HG02973 (cell line): ENCODE measurements around the gene CACNG5.
"Not testable (repeated sequence)": the region's sequence is repeated elsewhere in the genome, so short reads cannot be mapped to it uniquely, and the experiment has no call there.

Experiments used
- ATAC-seq: cut with Tn5 transposase; IDR thresholded peaks from one replicate; pipeline ENCODE4 v1.9.1; 2021; ENCODE audit warnings: moderate library complexity; ENCODE audit not compliant: unreplicated experiment

CACNG5 gene

DNA sequence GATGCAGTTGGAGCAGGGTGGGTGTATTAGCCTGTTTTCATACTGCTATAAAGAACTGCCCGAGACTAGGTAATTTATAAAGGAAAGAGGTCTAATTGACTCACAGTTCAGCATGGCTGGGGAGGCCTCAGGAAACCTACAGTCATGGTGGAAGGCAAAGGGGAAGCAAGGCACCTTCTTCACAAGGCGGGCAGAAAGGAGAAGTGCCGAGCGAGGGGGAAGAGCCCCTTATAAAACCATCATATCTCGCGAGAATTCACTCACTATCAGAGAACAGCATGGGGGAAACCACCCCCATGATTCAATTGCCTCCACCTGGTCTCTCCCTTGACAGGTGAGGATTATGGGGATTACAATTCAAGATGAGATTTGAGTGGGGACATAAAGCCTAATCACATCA, 68.4 kb downstream of the CACNG5 start:
- ATAC-seq = not testable (repeated sequence)

DNA sequence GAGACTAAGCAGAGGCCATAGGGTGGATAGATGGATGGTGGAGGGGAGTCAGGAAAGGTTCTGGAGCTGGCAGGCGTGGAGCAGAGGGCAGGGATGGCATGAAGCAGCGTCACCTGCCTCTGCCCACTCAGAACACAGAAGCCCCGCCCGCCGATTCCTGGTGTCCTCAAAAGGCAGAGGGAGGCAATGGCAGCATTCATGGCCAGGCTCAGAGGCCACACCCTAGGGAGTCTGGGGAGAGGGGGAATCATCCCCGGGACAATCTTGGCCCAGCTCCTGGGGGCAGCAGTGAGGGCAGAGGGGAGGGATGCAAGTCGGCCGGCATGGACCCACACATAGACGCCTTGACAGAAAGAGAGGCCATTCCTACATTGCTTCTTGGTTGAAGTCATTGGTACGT, 68.9 kb downstream of the CACNG5 start:
- no peak for ATAC-seq

DNA sequence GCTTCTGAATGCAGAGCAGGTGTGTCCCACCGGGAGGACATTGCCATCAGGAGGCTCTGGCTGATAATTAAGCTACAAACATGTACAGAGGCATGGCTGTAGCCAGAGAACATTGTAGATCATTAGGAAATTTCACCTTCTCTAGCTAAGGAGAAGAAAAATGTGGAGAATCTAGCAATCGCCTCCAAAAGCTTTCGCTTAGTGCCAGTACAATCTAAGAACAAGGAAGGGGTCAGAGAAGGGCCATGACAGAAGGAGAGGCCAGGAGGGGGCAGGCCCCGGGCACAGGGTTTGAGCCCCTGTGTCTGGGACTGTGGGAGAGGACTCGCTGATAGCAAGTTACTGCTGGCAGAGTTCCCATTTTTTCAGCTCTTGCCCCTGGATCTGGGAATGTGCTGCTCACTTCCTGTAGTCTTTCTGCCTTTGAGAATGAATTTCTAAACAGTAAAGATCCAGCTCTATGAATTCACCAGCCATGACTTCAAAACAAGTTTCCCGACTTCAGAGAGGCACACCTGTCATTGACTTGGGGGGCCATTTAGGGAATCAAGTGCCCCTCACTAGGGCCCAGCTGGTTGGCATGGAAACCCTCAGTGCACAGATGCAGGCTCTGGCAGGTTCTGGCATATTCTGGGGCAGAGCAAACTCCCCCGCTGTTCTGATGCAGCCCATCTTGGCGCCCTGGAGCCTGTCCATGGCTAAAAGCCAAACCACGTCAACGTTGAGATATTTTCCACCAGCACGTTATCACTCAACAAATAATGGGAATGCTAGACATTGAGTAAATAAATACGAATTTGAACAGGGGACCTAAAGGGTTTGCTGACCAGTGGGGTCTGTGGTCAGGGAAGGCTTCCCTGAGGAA, 70.1 kb downstream of the CACNG5 start:
- no peak for ATAC-seq

DNA sequence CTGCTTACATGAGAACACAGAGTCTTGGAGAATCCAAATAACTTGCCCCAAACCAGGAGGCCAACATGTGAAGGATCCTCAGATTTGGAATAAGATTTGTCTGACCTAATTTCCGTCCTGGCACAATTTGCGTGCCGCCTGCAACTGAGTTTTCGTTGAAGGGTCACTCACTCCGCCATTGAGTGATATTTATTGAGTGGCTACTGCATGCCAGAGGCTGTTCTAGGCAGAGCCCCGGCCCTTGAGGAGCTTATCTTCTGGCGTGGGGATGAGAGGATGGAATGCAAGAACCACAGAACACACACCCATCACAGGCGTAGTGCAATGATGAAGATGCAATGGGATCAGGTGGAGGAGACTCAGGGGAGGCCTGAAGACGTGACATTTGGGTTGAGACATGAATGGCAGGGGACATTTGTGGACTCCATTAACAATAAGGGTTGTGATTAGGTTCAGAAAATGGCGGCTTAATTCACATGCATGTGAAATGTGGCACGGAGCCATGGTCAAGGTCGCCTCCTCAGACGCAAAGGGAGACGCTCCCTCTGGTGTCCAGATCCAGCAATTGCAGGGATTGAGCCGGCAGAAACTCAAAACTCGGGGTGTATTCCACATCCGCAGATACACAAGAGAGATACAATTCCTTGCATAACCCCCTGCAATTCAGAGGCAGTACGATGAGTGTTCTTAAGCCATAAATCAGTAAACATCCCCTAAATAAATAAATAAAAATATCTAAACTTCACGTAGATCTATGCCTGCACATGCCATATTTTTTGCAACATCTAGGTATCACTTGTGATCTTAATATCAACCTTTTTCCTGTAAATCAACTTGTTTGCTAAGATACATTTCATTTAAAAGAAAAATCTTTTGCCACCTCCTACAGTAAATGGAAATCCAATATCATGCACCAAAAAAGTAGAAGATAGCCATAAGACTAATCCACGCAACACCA, 71.7 kb downstream of the CACNG5 start:
- ATAC-seq = no peak

DNA sequence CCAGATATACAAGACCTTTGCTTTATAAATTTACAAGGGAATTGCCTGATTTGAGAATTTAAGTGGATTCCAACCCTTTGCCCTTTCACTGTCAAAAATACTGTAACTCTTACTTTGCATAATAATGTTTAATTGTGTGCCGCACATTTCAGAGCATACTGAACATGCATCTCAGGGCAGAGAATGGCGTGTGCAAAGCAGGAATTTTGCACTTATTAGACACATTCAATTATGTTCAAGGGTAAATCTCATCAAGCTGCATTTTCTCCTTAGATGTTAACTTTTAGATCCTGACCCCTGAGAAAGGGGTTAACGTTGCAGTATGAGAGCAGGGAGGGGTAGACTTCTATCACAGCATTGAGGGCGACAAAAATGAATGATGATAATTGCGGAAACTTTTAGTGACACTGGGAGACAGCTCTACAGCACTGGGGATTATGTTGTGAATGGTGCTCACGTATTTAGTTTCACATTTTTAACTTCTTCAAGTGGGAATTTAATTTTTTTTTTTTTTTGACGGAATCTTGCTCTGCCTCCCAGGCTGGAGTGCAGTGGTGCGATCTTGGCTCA, 75.0 kb downstream of the CACNG5 start:
- ATAC-seq = no peak

DNA sequence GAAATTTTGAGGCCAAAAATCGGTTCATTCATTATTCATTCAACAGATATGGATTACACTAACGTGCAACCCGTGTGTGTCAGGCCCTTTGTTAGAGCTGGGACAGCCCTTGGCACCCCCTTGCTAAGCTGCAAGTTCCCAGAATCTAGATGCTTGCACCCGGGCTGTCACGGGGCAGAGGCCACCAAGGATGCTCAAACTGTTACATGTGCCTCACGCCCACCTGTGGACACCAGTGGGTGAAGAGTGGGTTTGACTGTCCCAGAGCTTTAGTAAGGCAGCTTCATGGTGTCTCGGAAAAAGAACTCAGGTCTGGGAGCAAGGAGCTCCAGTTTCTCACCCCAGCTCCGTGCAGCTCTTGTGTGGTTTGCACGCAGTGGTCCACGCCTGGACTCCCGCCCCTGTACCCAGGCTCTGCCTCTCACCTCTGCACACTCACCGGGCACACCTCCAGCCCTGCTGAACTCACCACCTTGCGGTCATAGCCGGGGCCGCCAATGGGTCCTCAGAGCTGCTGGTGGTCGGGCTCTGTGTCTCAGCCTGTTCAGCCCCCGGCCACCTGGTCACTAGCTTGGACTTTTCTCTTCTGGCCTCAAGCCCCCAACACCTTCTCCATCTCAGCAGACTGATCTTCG, 75.9 kb downstream of the CACNG5 start:
- ATAC-seq = no peak

DNA sequence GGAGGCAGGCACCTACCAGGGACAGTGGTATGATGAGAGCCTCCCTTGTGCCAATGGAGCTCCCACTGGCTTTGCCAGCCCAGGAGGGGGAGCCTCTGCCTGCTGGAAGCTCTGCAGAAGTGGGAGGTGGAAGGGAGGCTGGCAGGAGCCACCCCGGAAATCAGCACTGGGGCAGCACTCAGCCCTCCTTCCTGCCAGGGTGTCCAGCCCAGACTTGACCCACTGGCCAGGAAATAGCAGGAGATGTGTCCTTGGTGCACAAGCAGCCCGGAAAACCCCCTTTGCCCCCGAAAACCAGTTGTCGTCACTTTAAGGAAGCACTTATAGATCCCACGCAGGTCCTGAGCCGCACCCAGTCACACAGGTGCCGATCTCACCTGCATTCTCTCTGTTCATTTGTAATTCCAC, 80.3 kb downstream of the CACNG5 start:
- no peak for ATAC-seq

DNA sequence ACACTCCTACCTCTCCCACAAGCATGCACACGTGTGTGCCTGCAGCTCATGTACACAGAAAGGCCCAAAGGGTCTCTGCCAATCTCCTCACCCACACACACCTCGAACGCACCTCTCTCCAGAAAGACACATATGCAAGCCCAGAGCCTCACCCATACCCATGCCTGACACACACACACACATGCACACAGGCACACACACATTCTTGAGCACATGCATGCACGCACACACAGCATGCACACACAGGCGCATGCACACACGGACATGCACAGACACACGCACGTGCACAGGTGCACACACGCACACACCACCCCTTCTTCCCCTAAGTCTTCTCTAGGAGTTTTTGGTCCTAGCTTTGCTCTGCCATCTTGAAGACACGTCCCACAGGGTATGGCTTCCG, 80.9 kb downstream of the CACNG5 start:
- no peak for ATAC-seq

DNA sequence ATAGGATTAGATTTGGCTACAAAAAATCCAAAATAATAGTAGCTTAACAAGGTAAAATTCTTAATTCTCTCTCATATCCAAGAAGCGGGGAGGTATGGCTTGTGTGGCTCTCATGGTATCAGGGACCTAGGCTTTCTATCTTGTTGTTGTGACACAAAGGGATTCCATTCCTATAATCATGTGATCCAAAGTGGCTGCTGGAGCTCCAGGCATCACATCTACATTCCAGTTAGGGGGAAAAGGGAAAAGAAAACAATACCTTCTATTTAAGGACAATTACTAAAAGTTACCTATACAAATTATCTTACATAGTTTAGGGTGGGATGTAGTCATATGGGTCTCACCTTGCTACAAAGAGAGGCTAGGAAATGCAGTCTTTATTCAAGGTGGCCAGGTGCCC, 82.0 kb downstream of the CACNG5 start:
- ATAC-seq = no peak

DNA sequence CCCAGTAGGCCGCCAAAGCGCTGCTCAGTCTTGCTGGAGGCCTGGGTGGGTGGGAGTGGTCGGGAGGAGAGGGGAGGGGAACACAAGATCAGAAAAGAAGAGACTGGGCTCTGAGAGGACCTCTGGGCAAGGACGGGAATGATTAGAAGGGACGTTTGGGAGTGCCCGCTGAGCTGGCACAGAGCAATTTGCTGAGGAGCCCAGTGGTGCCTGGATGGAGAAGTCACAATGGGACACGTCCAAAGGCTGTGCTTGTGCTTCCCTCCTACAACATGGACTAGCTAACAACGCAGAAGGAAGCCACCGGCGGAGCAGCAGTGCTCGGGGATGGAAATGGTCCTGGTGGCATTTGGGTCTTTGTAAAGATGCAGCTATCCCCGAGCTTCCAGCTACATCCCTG, 84.0 kb downstream of the CACNG5 start:
- no peak for ATAC-seq

DNA sequence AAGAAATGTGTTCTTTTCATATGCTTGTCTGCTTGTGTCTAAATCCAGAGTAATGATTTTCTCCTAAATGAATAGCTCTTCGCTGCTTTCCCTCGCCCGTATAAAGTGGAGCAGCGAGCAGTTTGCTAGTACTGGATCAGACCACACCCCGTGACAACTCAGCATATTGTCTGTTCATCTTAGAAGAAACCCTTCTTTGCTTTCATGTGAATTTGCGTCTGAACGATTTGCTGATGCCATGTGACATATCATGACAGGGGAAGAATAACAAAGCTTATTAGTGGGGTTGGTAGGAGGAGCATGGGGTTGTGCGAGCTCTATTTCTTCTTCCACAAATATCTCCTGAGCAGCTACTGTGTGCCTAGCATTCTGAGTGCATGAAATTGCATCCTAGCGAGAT, 85.5 kb downstream of the CACNG5 start:
- no peak for ATAC-seq

DNA sequence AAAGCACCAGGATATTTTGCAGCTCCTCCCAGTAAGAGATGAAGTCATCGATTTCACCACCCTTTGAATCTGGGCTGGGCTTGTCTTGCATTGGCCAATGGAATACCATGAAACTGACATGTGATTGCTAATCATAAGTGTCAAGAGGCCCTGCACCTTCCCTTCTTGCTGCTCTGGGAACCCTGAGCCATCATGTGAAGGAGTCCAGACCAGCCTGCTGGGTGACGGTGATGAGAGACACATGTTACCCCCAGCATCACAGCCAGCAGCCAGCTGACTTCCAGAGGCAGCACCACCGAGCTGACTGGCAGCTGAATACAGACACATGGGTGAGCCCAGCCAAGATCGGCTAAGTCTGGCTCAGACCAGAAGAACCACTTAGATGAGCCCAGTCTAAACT, 86.0 kb downstream of the CACNG5 start:
- ATAC-seq = no peak

DNA sequence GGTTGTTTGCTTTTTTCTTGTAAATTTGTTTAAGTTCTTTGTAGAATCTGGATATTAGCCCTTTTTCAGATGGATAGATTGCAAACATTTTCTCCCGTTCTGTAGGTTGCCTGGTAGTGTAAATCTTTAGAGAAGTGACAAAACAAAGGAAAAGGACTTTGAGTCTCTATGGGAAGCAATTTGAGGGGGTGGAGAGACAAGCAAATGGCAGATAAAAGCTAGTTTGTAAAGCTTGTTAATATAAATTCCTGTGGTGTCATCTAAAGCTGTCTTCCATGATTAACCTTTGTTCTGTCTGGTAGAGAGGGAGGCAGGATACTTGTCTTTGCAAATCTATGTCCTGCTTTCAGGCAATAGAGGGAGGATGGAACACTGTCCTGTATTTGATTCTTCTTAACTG, 89.0 kb downstream of the CACNG5 start:
- ATAC-seq = no peak

DNA sequence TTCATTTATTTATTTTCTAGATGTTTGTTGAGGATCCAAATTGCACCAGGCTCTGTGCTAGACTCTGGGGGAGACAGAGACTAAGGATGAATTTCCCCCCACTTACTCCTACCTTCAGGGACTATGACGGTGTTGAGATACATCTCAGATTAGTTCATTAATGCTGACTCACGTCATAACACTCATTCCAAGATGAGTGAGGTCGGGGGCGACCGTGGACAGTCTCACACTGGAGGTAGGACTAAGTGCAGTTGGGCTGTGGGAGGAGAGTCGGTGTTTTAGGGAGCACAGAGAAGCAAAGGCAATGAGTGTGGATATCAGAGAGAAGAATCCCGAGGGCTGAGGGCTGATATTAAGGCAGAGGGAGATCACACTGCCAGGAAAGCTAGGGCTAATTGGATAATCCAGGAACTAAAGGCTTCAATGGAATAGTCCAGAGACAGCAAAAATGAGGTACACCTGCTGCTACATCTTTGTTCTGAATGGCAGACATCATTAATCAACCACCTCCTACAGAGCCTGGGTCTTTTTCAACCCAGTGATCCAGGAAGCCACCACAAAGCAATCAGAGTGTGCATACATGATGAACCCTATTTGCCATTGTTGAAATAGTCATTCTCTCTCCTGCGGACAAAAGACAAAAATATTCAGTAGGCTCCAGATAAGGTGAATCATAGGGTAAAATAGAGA, 91.0 kb downstream of the CACNG5 start:
- ATAC-seq = no peak

DNA sequence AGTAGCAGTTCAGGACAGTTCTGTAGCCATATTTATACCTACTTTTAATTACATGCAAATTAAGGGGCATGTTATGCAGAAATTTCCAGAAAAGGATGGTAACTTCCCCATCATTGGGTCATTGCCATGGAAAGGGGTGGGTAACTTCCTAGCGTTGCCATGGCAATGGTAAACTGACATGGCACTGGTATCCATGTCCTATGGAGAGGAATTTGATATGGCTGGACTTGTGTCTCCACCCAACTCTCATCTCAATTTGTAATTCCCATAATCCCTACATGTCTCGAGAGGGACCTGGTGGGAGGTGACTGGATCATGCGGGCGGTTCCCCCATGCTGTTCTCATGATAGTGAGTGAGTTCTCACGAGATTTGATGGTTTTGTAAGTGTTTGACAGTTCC, 94.0 kb downstream of the CACNG5 start:
- no peak for ATAC-seq

DNA sequence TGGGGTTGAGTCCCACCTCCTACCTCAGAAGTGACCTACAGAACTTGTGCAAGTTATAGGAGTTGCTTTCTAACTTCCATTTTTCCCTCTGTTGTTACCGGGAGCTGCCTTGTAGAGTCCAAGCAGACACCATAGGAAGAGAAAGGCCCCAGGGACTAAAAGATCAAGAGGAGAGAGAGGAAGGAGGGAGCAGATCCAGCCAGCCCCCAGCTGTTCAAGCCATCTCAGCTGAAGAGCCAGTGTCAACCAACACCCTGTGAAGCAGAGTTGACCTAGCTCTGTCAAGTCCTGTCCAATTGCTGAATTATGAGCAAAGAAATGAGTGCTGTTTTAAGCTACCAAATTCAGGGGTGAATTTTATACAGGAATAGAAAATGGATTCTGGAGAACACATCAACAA, 94.7 kb downstream of the CACNG5 start:
- no peak for ATAC-seq

DNA sequence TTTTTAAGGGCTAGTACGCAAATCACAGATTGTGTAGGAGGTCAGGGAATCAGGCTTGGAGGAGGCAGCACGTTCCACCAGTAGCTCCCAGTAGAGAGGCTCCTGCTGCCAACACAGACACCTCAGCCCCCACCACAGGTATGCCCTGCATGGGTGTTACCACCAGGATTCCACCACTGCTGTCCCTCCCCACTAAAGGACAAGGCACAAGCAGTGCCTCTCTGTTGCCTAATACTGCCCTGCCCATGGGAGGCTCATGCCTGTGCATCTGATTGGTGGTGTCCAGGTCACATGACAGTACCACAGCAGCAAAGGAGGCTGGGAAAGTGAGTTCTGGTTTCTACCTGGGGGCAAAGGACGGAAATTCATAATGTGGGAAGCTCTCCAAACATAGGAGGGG, 96.0 kb downstream of the CACNG5 start:
- no peak for ATAC-seq

DNA sequence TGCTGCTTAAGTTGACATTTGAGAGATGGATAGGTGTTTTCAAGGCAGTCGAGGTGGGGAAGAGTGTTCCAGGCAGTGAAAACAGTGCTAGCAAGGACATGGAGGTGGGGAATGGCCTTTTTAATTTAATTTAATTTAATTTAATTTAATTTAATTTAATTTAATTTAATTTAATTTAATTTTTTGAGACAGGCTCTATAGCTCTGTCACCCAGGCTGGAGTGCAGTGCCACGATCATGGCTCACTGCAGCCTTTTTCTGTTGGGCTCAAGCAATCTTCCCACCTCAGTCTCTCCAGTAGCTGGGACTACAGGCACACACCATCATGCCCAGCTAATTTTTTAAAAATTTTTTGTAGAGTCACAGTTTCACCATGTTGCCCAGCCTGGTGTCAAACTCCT, 97.4 kb downstream of the CACNG5 start:
- no peak for ATAC-seq

DNA sequence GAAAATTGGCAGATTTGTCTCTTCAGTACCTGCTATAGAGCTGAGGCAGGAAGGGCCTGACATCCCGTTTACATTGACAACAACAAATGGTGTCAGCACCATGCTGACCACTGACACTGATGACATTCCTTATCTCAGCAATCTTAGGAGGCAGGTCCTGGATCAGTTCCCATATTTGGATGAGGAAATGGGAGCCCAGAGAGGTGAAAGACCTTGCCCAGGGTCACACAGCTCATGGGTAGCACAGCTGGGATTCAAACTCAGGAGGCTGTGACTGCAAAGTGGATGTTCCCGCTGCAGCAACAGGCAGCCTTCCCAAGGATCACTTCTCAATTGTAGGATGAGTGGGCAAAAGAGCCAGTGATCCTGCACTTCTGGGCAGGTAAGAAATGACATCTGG, 99.1 kb downstream of the CACNG5 start:
- ATAC-seq = no peak
